Transverse colon (tissue), 4 donors: ENCODE results near the gene MLC1. TPM values are rescaled to one million over a fixed set of nuclear protein-coding genes. Genes with fewer than 3 reads are reported as not detected.

Experiments used
- DNase-seq: peaks from one replicate; pipeline ENCODE4 v3.0.0-alpha.2; 2019
- H3K27ac ChIP-seq, 4 donors: fragments of 200-600 bp; sonication (generic); 2 replicates each; pipeline ENCODE4 v1.5.1; 2016 to 2018; ENCODE audit warnings: inconsistent platforms in 4 of 4
- H3K27me3 ChIP-seq: fragments of 200-600 bp; sonication (generic); 2 replicates; pipeline ENCODE4 v1.5.1; 2017; ENCODE audit warnings: inconsistent platforms
- H3K36me3 ChIP-seq, 4 donors: fragments of 200-600 bp; sonication (generic); 2 replicates each; pipeline ENCODE4 v1.5.1; 2017 to 2019; ENCODE audit warnings: inconsistent platforms in 4 of 4
- H3K4me1 ChIP-seq, 4 donors: fragments of 200-600 bp; sonication (generic); 2 replicates each; pipeline ENCODE4 v1.5.1; 2017 to 2020; ENCODE audit warnings: inconsistent platforms in 4 of 4
- H3K4me3 ChIP-seq, 4 donors: fragments of 200-600 bp; sonication (generic); 1 replicate in 1 of 4; 2 replicates in 3 of 4; pipeline versions ENCODE4 v1.5.1 to v1.6.1; 2017 to 2019; ENCODE audit warnings: inconsistent platforms in 4 of 4
- H3K9me3 ChIP-seq, 2 donors: fragments of 200-600 bp; sonication (generic); 2 replicates each; pipeline ENCODE4 v1.5.1; 2017 to 2019; ENCODE audit warnings: inconsistent platforms in 2 of 2
- EP300 ChIP-seq: sonication (generic); formaldehyde crosslinking; IDR thresholded peaks from one replicate; pipeline ENCODE4 v1.6.1; 2017; ENCODE audit warnings: antibody characterized with exemption, low read depth
- POLR2A ChIP-seq: fragments of 450-650 bp; IDR thresholded peaks from one replicate; pipeline ENCODE4 v1.6.1; 2016; ENCODE audit warnings: antibody characterized with exemption, mild to moderate bottlenecking, moderate library complexity
- POLR2AphosphoS5 ChIP-seq, 3 donors: sonication (generic); formaldehyde crosslinking; IDR thresholded peaks; one replicate each; pipeline ENCODE4 v1.6.1; 2016; ENCODE audit warnings: antibody characterized with exemption in 3 of 3
- WGBS, 2 donors: methylation state at CpG; one replicate each; pipeline ENCODE4 v1.1.5; 2018; ENCODE audit warnings: low coverage in 1 of 2; 5-methylcytosine and 5-hydroxymethylcytosine counted together
- in situ Hi-C, 4 donors: fragments of 200-750 bp; cut with MboI; loops; one replicate each; pipeline versions ENCODE4 v1.15.0 to v1.15.1; 2017; ENCODE audit warnings: low sequenced_read_pairs in 3 of 4, low pct_ligation_motif_present in 1 of 4, low pct_unique_long_range_greater_than_20kb in 1 of 4
- intact Hi-C: fragments of 100-400 bp; cut with DNase I; formaldehyde crosslinking; loops from one replicate; pipeline ENCODE4 v1.15.1; 2023; ENCODE audit warnings: low total_unique reads
- total RNA-seq, 4 donors: library from RNA; depleted of rRNA; stranded (reverse); fragments of >200 nt; gene quantifications; one replicate each; pipeline ENCODE4 v1.1.0, GENCODE V29; 2016
- TF ChIP-seq, protein P1 (sequence below), 5 experiments: fragments of 200-600 bp in 3 of 5; fragments of 450-650 bp in 2 of 5; sonication (generic) in 3 of 5; IDR thresholded peaks; 1 replicate in 2 of 5; 2 replicates in 3 of 5; pipeline ENCODE4 v1.5.1; 2016 to 2017; ENCODE audit warnings: antibody characterized with exemption in 5 of 5, inconsistent platforms in 3 of 5, mild to moderate bottlenecking in 2 of 5, moderate library complexity in 1 of 5

The MLC1 gene
- not detected for total RNA-seq

DNA sequence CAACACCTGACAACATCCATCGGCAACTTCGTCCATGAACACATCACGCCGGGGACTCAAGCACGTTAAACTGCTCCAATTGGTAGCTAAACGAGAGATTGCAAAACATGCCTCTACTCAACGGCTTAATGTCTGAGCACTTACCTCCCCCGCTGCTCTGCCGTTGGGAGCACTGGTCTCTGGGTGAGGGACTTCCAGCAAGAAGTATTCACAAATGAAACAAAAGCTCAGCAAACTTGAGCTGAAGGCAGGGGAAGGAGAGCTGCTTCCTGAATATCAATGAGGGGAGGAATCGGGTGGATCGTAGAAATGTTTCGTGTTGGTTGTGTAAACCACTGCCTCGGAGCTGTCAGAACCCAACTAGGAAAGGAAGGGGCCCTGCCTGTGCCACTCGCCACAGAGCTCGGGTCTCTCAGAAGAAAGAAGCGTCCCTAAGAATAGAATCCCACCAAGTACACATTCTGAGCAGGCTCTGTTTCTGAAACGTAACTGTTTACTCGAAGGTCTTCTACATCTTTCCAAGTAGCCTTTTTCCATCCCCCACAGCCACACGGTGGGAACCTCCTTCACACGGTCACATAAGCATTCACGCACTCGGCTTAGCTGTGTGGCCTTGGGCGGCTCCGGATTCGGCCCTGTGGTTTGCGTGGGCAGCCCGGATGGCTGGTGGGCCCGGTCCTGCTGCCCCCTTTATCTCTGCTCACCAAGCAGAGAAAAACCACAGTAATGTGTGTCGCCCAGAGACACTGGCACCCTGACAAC is at the start of gene MLC1:
MLC1 (minus strand) TSS at position 216 of the 762 bp plus-strand sequence. CDS start 524 bp downstream, outside the sequence.
- TF ChIP-seq EP300, result no peak
- TF ChIP-seq, protein P1, sequence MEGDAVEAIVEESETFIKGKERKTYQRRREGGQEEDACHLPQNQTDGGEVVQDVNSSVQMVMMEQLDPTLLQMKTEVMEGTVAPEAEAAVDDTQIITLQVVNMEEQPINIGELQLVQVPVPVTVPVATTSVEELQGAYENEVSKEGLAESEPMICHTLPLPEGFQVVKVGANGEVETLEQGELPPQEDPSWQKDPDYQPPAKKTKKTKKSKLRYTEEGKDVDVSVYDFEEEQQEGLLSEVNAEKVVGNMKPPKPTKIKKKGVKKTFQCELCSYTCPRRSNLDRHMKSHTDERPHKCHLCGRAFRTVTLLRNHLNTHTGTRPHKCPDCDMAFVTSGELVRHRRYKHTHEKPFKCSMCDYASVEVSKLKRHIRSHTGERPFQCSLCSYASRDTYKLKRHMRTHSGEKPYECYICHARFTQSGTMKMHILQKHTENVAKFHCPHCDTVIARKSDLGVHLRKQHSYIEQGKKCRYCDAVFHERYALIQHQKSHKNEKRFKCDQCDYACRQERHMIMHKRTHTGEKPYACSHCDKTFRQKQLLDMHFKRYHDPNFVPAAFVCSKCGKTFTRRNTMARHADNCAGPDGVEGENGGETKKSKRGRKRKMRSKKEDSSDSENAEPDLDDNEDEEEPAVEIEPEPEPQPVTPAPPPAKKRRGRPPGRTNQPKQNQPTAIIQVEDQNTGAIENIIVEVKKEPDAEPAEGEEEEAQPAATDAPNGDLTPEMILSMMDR (IDR thresholded peaks at IDR 0.05), result no peak
- peaks cover 52% of the 10 kb centered on the region for H3K27me3 ChIP-seq
- no peak for DNase-seq
- 49 to 61% methylated on average over 17 to 29 of the region's 29 CpGs for WGBS, 2 donors
- no peak within 1 kb of the TSS for H3K4me3 ChIP-seq
- no peak within 1 kb of the TSS for H3K27ac ChIP-seq
- no peaks in the 10 kb centered on the region for H3K36me3 ChIP-seq
- in situ Hi-C loops (no loop called here), intact Hi-C loops (no loop called here)
- H3K9me3 ChIP-seq, result no peaks in the 10 kb centered on the region
- H3K4me1 ChIP-seq, result no peaks in the 10 kb centered on the region

DNA sequence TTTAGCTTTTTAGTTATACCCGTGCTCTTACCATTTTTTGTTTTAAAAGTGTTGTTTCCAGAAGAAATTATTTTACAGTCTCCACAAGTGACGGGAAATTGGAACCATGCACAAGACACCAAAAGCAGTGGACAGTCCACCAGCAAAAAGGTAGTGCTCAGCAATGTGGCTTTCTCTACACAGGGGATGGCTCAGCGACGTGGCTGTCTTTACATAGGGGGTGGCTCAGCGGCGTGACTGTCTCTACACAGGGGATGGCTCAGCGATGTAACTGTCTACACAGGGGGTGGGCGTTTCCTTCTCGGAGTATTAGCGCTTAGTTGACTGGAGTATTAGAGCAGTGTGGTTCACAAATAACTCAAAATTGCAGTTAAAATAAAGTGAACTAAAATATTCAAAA is 49.3 kb upstream of the MLC1 start:
- H3K27ac ChIP-seq, result no peak overlapping the region
- 78 to 87% methylated on average over 10 of the region's 10 CpGs for WGBS, 2 donors
- TF ChIP-seq, protein P1 (IDR thresholded peaks at IDR 0.05), result no peak
- in situ Hi-C loops (no loop called here), intact Hi-C loops (no loop called here)
- H3K9me3 ChIP-seq, result no peaks in the 10 kb centered on the region
- DNase-seq, result no peak
- no peak overlapping the region for H3K4me3 ChIP-seq
- no peaks in the 10 kb centered on the region for H3K36me3 ChIP-seq
- no peaks in the 10 kb centered on the region for H3K4me1 ChIP-seq
- peaks cover 11% of the 10 kb centered on the region for H3K27me3 ChIP-seq

DNA sequence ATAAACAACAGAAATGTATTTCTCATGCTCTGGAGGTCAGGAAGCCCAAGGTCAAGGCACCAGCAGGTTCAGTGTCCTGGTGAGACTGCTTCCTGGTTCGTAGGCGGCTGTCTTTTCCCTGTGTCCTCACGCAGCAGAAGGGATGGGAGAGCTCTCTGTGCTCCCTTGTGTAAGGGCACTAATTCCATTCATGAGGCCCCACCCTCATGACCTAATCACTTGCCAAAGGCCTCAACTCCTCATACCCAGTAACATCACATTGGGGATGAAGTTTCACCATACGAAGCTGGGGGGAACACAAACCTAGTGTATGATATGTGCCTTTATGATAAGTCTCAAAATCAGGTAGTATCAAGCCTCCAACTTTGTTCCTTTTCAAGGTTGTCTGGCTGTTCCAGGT is 46.7 kb upstream of the MLC1 start:
- in situ Hi-C loops, result no loop called here
- no peak for DNase-seq
- H3K27ac ChIP-seq, result no peak overlapping the region
- no peak overlapping the region for H3K4me3 ChIP-seq
- TF ChIP-seq, protein P1 (IDR thresholded peaks at IDR 0.05), result no peak
- TF ChIP-seq EP300 (no peak), POLR2AphosphoS5 (IDR thresholded peaks at IDR 0.05) (no peak), POLR2A (no peak)
- intact Hi-C loops, result no loop called here
- H3K4me1 ChIP-seq, result no peaks in the 10 kb centered on the region
- H3K27me3 ChIP-seq, result peaks cover 11% of the 10 kb centered on the region
- H3K36me3 ChIP-seq, result no peaks in the 10 kb centered on the region
- WGBS, 2 donors, result 68% methylated on average over 4 of the region's 4 CpGs; no CpG with 5 or more reads in 1 of the 2 donors
- no peaks in the 10 kb centered on the region for H3K9me3 ChIP-seq

DNA sequence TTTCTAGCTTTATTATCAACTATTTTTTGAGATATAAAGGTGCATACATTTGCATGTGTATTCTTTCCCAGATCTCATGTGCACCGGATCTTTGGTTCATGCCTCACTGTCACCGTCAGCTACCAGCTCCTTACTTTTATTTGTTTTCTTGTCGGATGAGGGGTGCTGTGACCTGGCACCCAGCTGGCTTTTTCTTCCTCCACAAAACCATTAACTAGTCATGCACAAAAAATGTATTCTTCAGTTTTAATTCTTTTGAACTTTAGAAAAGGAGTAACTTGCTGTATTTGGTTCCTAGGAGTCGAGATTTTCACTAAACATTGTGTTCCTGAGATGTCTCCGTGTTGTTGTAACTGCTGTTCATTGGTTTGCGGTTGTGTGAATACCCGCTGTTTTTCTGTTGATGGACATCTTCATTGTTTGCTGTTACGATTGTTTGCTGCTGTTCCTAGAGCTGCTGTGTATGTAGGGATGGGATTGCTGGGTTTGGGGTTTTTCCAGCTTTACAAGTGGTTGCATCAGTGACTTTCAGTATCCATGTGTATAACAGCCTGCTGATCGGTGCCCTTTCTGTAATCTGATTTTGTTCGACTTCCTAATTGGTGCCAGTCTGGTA is 44.0 kb upstream of the MLC1 start:
- no peak overlapping the region for H3K27ac ChIP-seq
- H3K4me3 ChIP-seq, result no peak overlapping the region
- no peaks in the 10 kb centered on the region for H3K9me3 ChIP-seq
- 77 to 82% methylated on average over 7 to 10 of the region's 10 CpGs for WGBS, 2 donors
- H3K27me3 ChIP-seq, result peaks cover 11% of the 10 kb centered on the region
- no peaks in the 10 kb centered on the region for H3K4me1 ChIP-seq
- no peaks in the 10 kb centered on the region for H3K36me3 ChIP-seq
- in situ Hi-C loops, result no loop called here
- TF ChIP-seq EP300, result no peak
- no peak for TF ChIP-seq POLR2AphosphoS5 (IDR thresholded peaks at IDR 0.05)
- TF ChIP-seq, protein P1 (IDR thresholded peaks at IDR 0.05), result no peak
- TF ChIP-seq POLR2A, result no peak
- DNase-seq, result no peak
- intact Hi-C loops, result no loop called here
